ENCODE measurements around the gene PTPA.

DNA sequence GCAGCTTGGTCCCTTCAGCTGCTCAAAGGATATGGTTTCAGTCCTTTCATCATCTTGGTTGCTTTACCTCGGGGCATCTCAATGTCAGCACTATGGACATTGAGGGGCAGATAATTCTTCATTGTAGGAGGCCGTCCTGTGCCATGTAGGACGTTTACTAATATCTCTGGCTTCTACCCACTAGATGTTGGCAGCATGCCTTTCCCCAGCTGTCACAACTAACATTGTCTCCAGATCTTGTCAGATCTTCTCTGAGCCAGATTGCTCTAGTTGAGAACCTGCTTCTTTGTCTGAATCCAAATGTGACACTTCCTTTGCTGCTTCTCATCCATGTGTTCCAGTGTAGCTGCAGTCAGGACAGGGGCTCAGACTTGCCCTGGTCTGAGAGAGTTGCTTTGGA lies 10.3 kb downstream of the PTPA start:
- no peak for TF ChIP-seq EZH2 (optimal IDR thresholded peaks at IDR 0.05; ENCODE audit: low read depth, low read length)
- TF ChIP-seq, protein P1, sequence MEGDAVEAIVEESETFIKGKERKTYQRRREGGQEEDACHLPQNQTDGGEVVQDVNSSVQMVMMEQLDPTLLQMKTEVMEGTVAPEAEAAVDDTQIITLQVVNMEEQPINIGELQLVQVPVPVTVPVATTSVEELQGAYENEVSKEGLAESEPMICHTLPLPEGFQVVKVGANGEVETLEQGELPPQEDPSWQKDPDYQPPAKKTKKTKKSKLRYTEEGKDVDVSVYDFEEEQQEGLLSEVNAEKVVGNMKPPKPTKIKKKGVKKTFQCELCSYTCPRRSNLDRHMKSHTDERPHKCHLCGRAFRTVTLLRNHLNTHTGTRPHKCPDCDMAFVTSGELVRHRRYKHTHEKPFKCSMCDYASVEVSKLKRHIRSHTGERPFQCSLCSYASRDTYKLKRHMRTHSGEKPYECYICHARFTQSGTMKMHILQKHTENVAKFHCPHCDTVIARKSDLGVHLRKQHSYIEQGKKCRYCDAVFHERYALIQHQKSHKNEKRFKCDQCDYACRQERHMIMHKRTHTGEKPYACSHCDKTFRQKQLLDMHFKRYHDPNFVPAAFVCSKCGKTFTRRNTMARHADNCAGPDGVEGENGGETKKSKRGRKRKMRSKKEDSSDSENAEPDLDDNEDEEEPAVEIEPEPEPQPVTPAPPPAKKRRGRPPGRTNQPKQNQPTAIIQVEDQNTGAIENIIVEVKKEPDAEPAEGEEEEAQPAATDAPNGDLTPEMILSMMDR (IDR thresholded peaks at IDR 0.05; ENCODE audit: low read length) = no peak
